Loucy (cell line): Measurements from ENCODE around the gene MPRIP.

Experiments used
- H2AFZ ChIP-seq: fragments of 200-600 bp; sonication (generic); 2 replicates; pipeline ENCODE4 v1.6.0; 2016; ENCODE audit warnings: antibody characterized with exemption, mild to moderate bottlenecking, low read length, moderate library complexity
- H3F3A ChIP-seq: fragments of 200-600 bp; 2 replicates; pipeline ENCODE4 v1.6.0; 2016; ENCODE audit warnings: antibody characterized with exemption, low read depth, mild to moderate bottlenecking
- H3K27me3 ChIP-seq: fragments of 200-600 bp; sonication (generic); 2 replicates; pipeline ENCODE4 v1.6.1; 2014; ENCODE audit warnings: low read length, mild to moderate bottlenecking; ENCODE audit not compliant: insufficient read depth, poor library complexity, severe bottlenecking
- H3K36me3 ChIP-seq: fragments of 200-600 bp; sonication (generic); 2 replicates; pipeline ENCODE4 v1.6.1; 2016; ENCODE audit warnings: low read length; ENCODE audit not compliant: insufficient read depth
- H3K4me1 ChIP-seq: fragments of 200-600 bp; sonication (generic); 2 replicates; pipeline ENCODE4 v1.5.1; 2014; ENCODE audit warnings: low read length, mild to moderate bottlenecking; ENCODE audit not compliant: insufficient read depth, poor library complexity, severe bottlenecking
- H3K4me2 ChIP-seq: fragments of 200-600 bp; sonication (generic); 2 replicates; pipeline ENCODE4 v1.6.0; 2014; ENCODE audit warnings: antibody characterized with exemption, low read length, low read depth, mild to moderate bottlenecking; ENCODE audit not compliant: poor library complexity, severe bottlenecking
- H3K4me3 ChIP-seq: fragments of 200-600 bp; sonication (generic); 2 replicates; pipeline ENCODE4 v1.5.1; 2014; ENCODE audit warnings: low read length, mild to moderate bottlenecking, mixed read lengths; ENCODE audit not compliant: poor library complexity, severe bottlenecking
- H3K79me2 ChIP-seq: fragments of 200-600 bp; sonication (generic); 2 replicates; pipeline ENCODE4 v1.6.1; 2014; ENCODE audit warnings: low read length; ENCODE audit not compliant: insufficient read depth
- H3K9ac ChIP-seq: fragments of 200-600 bp; sonication (generic); 2 replicates; pipeline ENCODE4 v1.6.0; 2014; ENCODE audit warnings: mild to moderate bottlenecking, low read depth, low read length, moderate library complexity; ENCODE audit not compliant: poor library complexity, severe bottlenecking
- H3K9me2 ChIP-seq: fragments of 200-600 bp; sonication (generic); replicated peaks from 2 replicates; pipeline ENCODE4 v1.6.1; 2016; ENCODE audit warnings: low read depth, low read length, mixed read lengths
- H3K9me3 ChIP-seq: fragments of 200-600 bp; sonication (generic); 2 replicates; pipeline ENCODE4 v1.6.1; 2014; ENCODE audit warnings: mild to moderate bottlenecking, antibody characterized with exemption, low read length, low read depth; ENCODE audit not compliant: insufficient read depth
- H4K20me1 ChIP-seq: fragments of 200-600 bp; sonication (generic); 2 replicates; pipeline ENCODE4 v1.6.0; 2014; ENCODE audit warnings: antibody characterized with exemption, low read length, mild to moderate bottlenecking; ENCODE audit not compliant: insufficient read depth, poor library complexity, severe bottlenecking
- CTCF ChIP-seq: fragments of 200-600 bp; sonication (generic); conservative IDR thresholded peaks from 2 replicates; pipeline ENCODE4 v1.5.1; 2014; ENCODE audit warnings: mild to moderate bottlenecking, antibody characterized with exemption, low read length
- EZH2phosphoT487 ChIP-seq: fragments of 200-600 bp; IDR thresholded peaks from 2 replicates; pipeline ENCODE4 v1.6.1; 2018; ENCODE audit warnings: antibody characterized with exemption, mild to moderate bottlenecking, moderate library complexity, borderline replicate concordance

The MPRIP gene

GRCh38 chr17:17066021-17066420, 23.8 kb downstream of the MPRIP start:
- Histone ChIP-seq H3K9me3 (peaks cover 3% of the 10 kb centered on the region; the same call in 1 of the 2 replicates), H3F3A (0 out of 2 replicates have a peak, but pooled peaks cover 3% of the 10 kb centered on the region), H2AFZ (no peak overlapping the region), H3K4me3 (no peak overlapping the region), H3K9me2 (no peaks in the 10 kb centered on the region), H3K79me2 (peaks cover 89% of the 10 kb centered on the region), H3K4me1 (peaks cover 4% of the 10 kb centered on the region), H4K20me1 (peaks cover 35% of the 10 kb centered on the region), H3K36me3 (no peaks in the 10 kb centered on the region; the same call in 1 of the 2 replicates), H3K27me3 (no peaks in the 10 kb centered on the region), H3K9ac (no peak overlapping the region), H3K4me2 (no peak overlapping the region)
- TF ChIP-seq EZH2phosphoT487 = no peak
- no peak for TF ChIP-seq CTCF

- no peaks in the 10 kb centered on the region for H3K9me2 ChIP-seq
- H3K79me2 ChIP-seq = peaks cover 89% of the 10 kb centered on the region
- no peaks in the 10 kb centered on the region for H3K4me1 ChIP-seq
- peaks cover 3% of the 10 kb centered on the region; the same call in 1 of the 2 replicates for H3K9me3 ChIP-seq
- H3K4me3 ChIP-seq = no peak overlapping the region
- TF ChIP-seq EZH2phosphoT487 (no peak), CTCF (no peak)
- H3F3A ChIP-seq = 0 out of 2 replicates have a peak, but pooled peaks cover 3% of the 10 kb centered on the region
- peaks cover 5% of the 10 kb centered on the region; the same call in 1 of the 2 replicates for H3K36me3 ChIP-seq
- no peak overlapping the region for H3K4me2 ChIP-seq
- no peak overlapping the region for H3K9ac ChIP-seq
- H3K27me3 ChIP-seq = no peaks in the 10 kb centered on the region
- peaks cover 33% of the 10 kb centered on the region for H4K20me1 ChIP-seq
- no peak overlapping the region for H2AFZ ChIP-seq
Observed at GRCh38 chr17:17067257-17067656, 25.0 kb downstream of the MPRIP start.

- no peaks in the 10 kb centered on the region for H3K27me3 ChIP-seq
- H3K9me2 ChIP-seq = no peaks in the 10 kb centered on the region
- H3K4me1 ChIP-seq = no peaks in the 10 kb centered on the region
- peaks cover 89% of the 10 kb centered on the region for H3K79me2 ChIP-seq
- H3K4me2 ChIP-seq = no peak overlapping the region
- peaks cover 3% of the 10 kb centered on the region; the same call in 1 of the 2 replicates for H3K9me3 ChIP-seq
- H3F3A ChIP-seq = no peaks in the 10 kb centered on the region
- peaks cover 19% of the 10 kb centered on the region; the same call in 1 of the 2 replicates for H3K36me3 ChIP-seq
- no peak overlapping the region for H3K9ac ChIP-seq
- TF ChIP-seq CTCF (no peak), EZH2phosphoT487 (no peak)
- no peak overlapping the region for H3K4me3 ChIP-seq
- no peak overlapping the region for H2AFZ ChIP-seq
- peaks cover 35% of the 10 kb centered on the region for H4K20me1 ChIP-seq
Observed at GRCh38 chr17:17069849-17070248, 27.6 kb downstream of the MPRIP start.
